Cardiac muscle cell (in vitro differentiated cells and primary cell): ENCODE results near the gene DDX6. TPM values are rescaled to one million over a fixed set of nuclear protein-coding genes. Genes with fewer than 3 reads are reported as not detected.

Experiments used
- DNase-seq, 2 donors: peaks; one replicate each; pipeline versions ENCODE4 v3.0.0 to v3.0.0-alpha.2; 2010 to 2017; ENCODE audit warnings: low read depth in 1 of 2, low spot score in 1 of 2
- H3K27ac ChIP-seq: fragments of 200-600 bp; sonication (generic); 2 replicates; pipeline ENCODE4 v1.5.1; 2016
- H3K27me3 ChIP-seq: fragments of 200-600 bp; sonication (generic); 2 replicates; pipeline ENCODE4 v1.6.0; 2016; ENCODE audit warnings: control low read depth
- H3K36me3 ChIP-seq: fragments of 200-600 bp; sonication (generic); 2 replicates; pipeline ENCODE4 v1.5.1; 2016; ENCODE audit warnings: control low read depth
- H3K4me1 ChIP-seq: fragments of 200-600 bp; sonication (generic); 2 replicates; pipeline ENCODE4 v1.8.1; 2017; ENCODE audit warnings: low read depth, mild to moderate bottlenecking, mixed run types
- H3K4me3 ChIP-seq: fragments of 200-600 bp; sonication (generic); 2 replicates; pipeline ENCODE4 v1.5.1; 2016; ENCODE audit warnings: mild to moderate bottlenecking
- H3K9me3 ChIP-seq: fragments of 200-600 bp; sonication (generic); 2 replicates; pipeline ENCODE4 v1.5.1; 2017; ENCODE audit warnings: low read depth, mild to moderate bottlenecking, control low read depth
- CTCF ChIP-seq: IDR thresholded peaks from 2 replicates; pipeline ENCODE4 v1.5.1; 2012; ENCODE audit warnings: low read depth, mild to moderate bottlenecking, low read length
- polyA plus RNA-seq: library from polyadenylated mRNA; unstranded; fragments of >200 nt; fragmentation: Nextera tagmentation; extraction: Ambion mirVana; gene quantifications from 2 replicates; pipeline ENCODE4 v1.2.1, GENCODE V29; 2016
- total RNA-seq: library from RNA; depleted of rRNA; stranded (reverse); fragments of >200 nt; gene quantifications from 2 replicates; pipeline ENCODE4 v1.2.3, GENCODE V29; 2016

DDX6 gene
- total and polyA plus RNA-seq, 2 experiments from 2014 or later: 27.4 to 113 TPM

GRCh38 chr11:118708296-118708695, 82.7 kb downstream of the DDX6 start:
- H3K4me3 ChIP-seq: no peak overlapping the region
- H3K27ac ChIP-seq: no peak overlapping the region
- TF ChIP-seq CTCF: no peak
- no peaks in the 10 kb centered on the region for H3K27me3 ChIP-seq
- H3K36me3 ChIP-seq: no peaks in the 10 kb centered on the region
- no peaks in the 10 kb centered on the region for H3K4me1 ChIP-seq
- H3K9me3 ChIP-seq: no peaks in the 10 kb centered on the region
- no peak for DNase-seq

- Histone ChIP-seq H3K27ac (no peak overlapping the region), H3K27me3 (no peaks in the 10 kb centered on the region), H3K36me3 (no peaks in the 10 kb centered on the region), H3K4me3 (no peak overlapping the region), H3K9me3 (no peaks in the 10 kb centered on the region), H3K4me1 (no peaks in the 10 kb centered on the region)
- TF ChIP-seq CTCF: no peak
- no peak for DNase-seq
These were observed 84.5 kb downstream of the DDX6 start for GRCh38 chr11:118706546-118706825.

GRCh38 chr11:118705791-118706545, 85.0 kb downstream of the DDX6 start:
- no peak for TF ChIP-seq CTCF
- no peak overlapping the region for H3K27ac ChIP-seq
- H3K4me3 ChIP-seq: no peak overlapping the region
- H3K36me3 ChIP-seq: no peaks in the 10 kb centered on the region
- no peaks in the 10 kb centered on the region for H3K9me3 ChIP-seq
- DNase-seq: no peak
- no peaks in the 10 kb centered on the region for H3K4me1 ChIP-seq
- no peaks in the 10 kb centered on the region for H3K27me3 ChIP-seq

- H3K4me3 ChIP-seq: no peak overlapping the region
- no peak for DNase-seq
- no peaks in the 10 kb centered on the region for H3K36me3 ChIP-seq
- H3K27ac ChIP-seq: no peak overlapping the region
- H3K27me3 ChIP-seq: no peaks in the 10 kb centered on the region
- no peaks in the 10 kb centered on the region for H3K9me3 ChIP-seq
- TF ChIP-seq CTCF: no peak
- no peaks in the 10 kb centered on the region for H3K4me1 ChIP-seq
These were observed 85.7 kb downstream of the DDX6 start for GRCh38 chr11:118705111-118705741.

- Histone ChIP-seq H3K9me3 (no peaks in the 10 kb centered on the region), H3K27me3 (no peaks in the 10 kb centered on the region), H3K4me3 (no peak overlapping the region), H3K4me1 (no peaks in the 10 kb centered on the region), H3K27ac (no peak overlapping the region), H3K36me3 (no peaks in the 10 kb centered on the region)
- TF ChIP-seq CTCF: no peak
- no peak for DNase-seq
These were observed 87.3 kb downstream of the DDX6 start for GRCh38 chr11:118703563-118704106.
